ENCODE results near the gene HIC1.

- TF ChIP-seq CTCF (conservative IDR thresholded peaks at IDR 0.05; ENCODE audit: low read length) (no peak), EZH2phosphoT487 (IDR thresholded peaks at IDR 0.05; ENCODE audit: borderline replicate concordance, low read depth, low read length) (no peak)
Measured at GRCh38 chr17:2084766-2085647, 30.1 kb downstream of the HIC1 start.

Measured in OCI-LY7 (cell line).